T47D (cell line): ENCODE measurements around the gene KRTAP5-4.
"Not testable (repeated sequence)": the region's sequence is repeated elsewhere in the genome, so short reads cannot be mapped to it uniquely, and the experiment has no call there.

ENCODE experiments used
- DNase-seq, 2 experiments: peaks; one replicate each; pipeline versions ENCODE4 v3.0.0 to v3.0.0-alpha.2; 2011 to 2012; ENCODE audit warnings: low read depth in 1 of 2, low spot score in 1 of 2
- JUND ChIP-seq: IDR thresholded peaks from 2 replicates; pipeline ENCODE4 v1.6.1; 2012; ENCODE audit warnings: low read depth
- in situ Hi-C: cut with HindIII; loops from 2 replicates; pipeline ENCODE4 v1.10.0; 2016; ENCODE audit warnings: low sequenced_read_pairs, low pct_unique_long_range_greater_than_20kb

KRTAP5-4 gene

GRCh38 chr11:1622086-1622485, at the start of gene KRTAP5-4:
Gene KRTAP5-4, minus strand, starts transcription at chr11:1622138. Its CDS starts 45 bp downstream, at chr11:1622093.
- no peak for TF ChIP-seq JUND
- in situ Hi-C loops = no loop called here
- no peak for DNase-seq

GRCh38 chr11:1671658-1672057, 49.7 kb upstream of the KRTAP5-4 start:
- TF ChIP-seq JUND = no peak
- DNase-seq = no peak
- in situ Hi-C loops = no loop called here

- in situ Hi-C loops = no loop called here
- no peak for DNase-seq
- TF ChIP-seq JUND = no peak
Measured at GRCh38 chr11:1670905-1671371, 49.0 kb upstream of the KRTAP5-4 start.

- DNase-seq, in situ Hi-C loops: not testable (repeated sequence)
Measured at GRCh38 chr11:1670457-1670856, 48.5 kb upstream of the KRTAP5-4 start.

GRCh38 chr11:1669546-1670218, 47.7 kb upstream of the KRTAP5-4 start:
- in situ Hi-C loops = no loop called here
- no peak for DNase-seq

GRCh38 chr11:1668911-1669473, 47.1 kb upstream of the KRTAP5-4 start:
- TF ChIP-seq JUND = no peak
- no peak for DNase-seq
- in situ Hi-C loops = no loop called here

More at GRCh38 chr11:1669546-1670218, 47.7 kb upstream of the KRTAP5-4 start:
- no peak for TF ChIP-seq JUND

- in situ Hi-C loops = no loop called here
- no peak for TF ChIP-seq JUND
- DNase-seq = no peak
Measured at GRCh38 chr11:1667906-1668305, 46.0 kb upstream of the KRTAP5-4 start.

- in situ Hi-C loops = no loop called here
- no peak for TF ChIP-seq JUND
- no peak for DNase-seq
Measured at GRCh38 chr11:1667121-1667850, 45.3 kb upstream of the KRTAP5-4 start.

GRCh38 chr11:1665313-1665712, 43.4 kb upstream of the KRTAP5-4 start:
- in situ Hi-C loops = no loop called here
- no peak for TF ChIP-seq JUND
- DNase-seq = no peak

GRCh38 chr11:1662699-1663283, 40.9 kb upstream of the KRTAP5-4 start:
- DNase-seq, in situ Hi-C loops: not testable (repeated sequence)

- in situ Hi-C loops, DNase-seq: not testable (repeated sequence)
Measured at GRCh38 chr11:1661454-1662269, 39.7 kb upstream of the KRTAP5-4 start.
